RWPE1 (cell line): ENCODE measurements around the gene AUNIP.

Experiments used
- CTCF ChIA-PET: fragments of 350-600 bp; sonication (Branson Sonifier 250); formaldehyde crosslinking; extraction: SDS; loops from one replicate; lab custom pipeline; 2021; lab: Yijun Ruan, JAX
- POLR2A ChIA-PET: fragments of 400-600 bp; formaldehyde crosslinking; extraction: SDS; loops from one replicate; lab custom pipeline; 2020; ENCODE audit warnings: antibody characterized with exemption; ENCODE audit not compliant: low non-redundant PET; lab: Yijun Ruan, JAX
- DNase-seq: peaks from one replicate; pipeline ENCODE4 v3.0.0; 2012; ENCODE audit warnings: low spot score
- H3K27ac ChIP-seq: fragments of 450-650 bp; 2 replicates; pipeline ENCODE4 v1.5.1; 2017
- TF ChIP-seq, protein P1 (sequence below): fragments of 450-650 bp; conservative IDR thresholded peaks from 2 replicates; pipeline ENCODE4 v1.5.1; 2017; ENCODE audit warnings: low read depth, mild to moderate bottlenecking

The AUNIP gene

DNA sequence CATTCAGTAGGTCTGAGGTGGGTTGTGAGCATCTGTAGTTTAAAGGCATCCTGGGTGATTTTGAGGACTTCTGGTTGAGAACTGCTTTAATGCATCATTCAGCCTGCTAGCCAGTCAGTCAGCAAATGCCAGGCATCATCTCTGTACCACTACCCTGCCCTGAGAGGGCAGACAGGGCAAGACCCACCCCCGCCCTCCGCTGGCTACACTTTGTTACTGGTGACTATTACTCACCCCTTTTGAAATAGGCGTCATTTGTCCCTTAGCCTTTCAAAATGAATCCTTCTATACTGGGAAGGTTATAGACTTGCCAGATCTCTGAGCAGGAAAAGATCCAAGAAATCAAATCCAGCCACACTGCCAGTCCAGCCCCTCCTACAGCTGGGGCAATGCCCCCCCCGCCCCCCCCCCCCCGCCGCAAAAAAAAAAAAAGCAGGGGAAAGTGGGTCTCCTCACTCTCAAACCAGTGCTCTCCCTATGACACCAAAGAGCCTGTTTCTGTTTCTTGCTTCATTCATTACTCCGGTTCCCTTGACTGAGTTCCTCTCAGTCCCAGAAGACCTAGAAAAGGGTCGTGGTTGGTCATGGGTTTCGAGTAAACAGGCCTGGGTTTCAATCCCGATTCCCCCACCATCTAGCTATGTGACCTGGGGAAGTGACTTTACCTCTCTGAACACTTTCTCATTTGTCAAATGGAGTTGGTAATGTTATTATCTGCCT lies 54.9 kb downstream of the AUNIP start:
- ChIA-PET CTCF (interaction anchor here (0.6 to 0.9 kb wide), 3 partner anchors 58 to 203 kb away, joined by 3 to 4 read pairs (median 3); no protein-coding TSS in a partner anchor), POLR2A (no interaction called here)
- DNase-seq: peak; percentile 52
- TF ChIP-seq, protein P1, sequence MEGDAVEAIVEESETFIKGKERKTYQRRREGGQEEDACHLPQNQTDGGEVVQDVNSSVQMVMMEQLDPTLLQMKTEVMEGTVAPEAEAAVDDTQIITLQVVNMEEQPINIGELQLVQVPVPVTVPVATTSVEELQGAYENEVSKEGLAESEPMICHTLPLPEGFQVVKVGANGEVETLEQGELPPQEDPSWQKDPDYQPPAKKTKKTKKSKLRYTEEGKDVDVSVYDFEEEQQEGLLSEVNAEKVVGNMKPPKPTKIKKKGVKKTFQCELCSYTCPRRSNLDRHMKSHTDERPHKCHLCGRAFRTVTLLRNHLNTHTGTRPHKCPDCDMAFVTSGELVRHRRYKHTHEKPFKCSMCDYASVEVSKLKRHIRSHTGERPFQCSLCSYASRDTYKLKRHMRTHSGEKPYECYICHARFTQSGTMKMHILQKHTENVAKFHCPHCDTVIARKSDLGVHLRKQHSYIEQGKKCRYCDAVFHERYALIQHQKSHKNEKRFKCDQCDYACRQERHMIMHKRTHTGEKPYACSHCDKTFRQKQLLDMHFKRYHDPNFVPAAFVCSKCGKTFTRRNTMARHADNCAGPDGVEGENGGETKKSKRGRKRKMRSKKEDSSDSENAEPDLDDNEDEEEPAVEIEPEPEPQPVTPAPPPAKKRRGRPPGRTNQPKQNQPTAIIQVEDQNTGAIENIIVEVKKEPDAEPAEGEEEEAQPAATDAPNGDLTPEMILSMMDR: no peak
- no peak overlapping the region for H3K27ac ChIP-seq

DNA sequence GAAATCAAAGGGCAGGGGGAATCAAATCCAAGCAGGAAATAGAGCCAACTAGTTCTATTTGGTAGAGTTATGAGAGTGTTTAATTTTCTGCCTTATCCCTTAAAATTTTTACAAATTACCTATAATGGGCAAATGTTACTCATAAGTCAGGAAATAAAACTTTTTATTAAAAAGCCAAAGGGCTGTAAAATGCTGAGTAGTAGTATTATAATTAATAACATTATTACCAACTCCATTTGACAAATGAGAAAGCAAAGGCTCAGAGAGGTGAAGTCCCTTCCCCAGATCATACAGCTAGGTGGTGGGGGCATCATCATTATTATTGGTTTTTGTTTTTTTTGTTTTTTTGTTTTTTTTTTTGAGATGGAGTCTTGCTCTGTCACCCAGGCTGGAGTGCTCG lies 55.9 kb downstream of the AUNIP start:
- H3K27ac ChIP-seq: no peak overlapping the region
- TF ChIP-seq, protein P1: no peak
- no peak for DNase-seq
- CTCF ChIA-PET: no interaction called here
- POLR2A ChIA-PET: no interaction called here

DNA sequence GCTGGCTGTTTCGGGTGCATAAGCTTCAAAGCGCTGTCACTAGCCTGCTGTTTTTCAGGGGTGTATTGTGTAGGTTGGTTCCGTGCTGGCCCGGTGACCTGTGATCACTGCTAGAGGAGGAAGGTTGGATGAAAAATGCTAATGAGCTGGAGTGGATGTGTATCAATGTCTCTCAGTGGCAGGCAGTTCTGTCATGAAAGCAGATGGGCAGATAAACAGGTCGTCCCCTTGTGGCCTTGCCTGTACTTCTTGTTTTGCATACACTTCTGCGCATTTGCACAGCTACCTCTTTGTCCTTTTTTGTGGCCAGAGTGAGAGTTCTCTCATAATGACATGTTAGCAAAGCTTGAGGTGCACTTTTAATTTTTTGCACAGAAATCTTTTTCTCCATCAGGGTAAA lies 56.3 kb downstream of the AUNIP start:
- H3K27ac ChIP-seq: no peak overlapping the region
- no peak for DNase-seq
- ChIA-PET CTCF (no interaction called here), POLR2A (no interaction called here)
- TF ChIP-seq, protein P1: no peak

DNA sequence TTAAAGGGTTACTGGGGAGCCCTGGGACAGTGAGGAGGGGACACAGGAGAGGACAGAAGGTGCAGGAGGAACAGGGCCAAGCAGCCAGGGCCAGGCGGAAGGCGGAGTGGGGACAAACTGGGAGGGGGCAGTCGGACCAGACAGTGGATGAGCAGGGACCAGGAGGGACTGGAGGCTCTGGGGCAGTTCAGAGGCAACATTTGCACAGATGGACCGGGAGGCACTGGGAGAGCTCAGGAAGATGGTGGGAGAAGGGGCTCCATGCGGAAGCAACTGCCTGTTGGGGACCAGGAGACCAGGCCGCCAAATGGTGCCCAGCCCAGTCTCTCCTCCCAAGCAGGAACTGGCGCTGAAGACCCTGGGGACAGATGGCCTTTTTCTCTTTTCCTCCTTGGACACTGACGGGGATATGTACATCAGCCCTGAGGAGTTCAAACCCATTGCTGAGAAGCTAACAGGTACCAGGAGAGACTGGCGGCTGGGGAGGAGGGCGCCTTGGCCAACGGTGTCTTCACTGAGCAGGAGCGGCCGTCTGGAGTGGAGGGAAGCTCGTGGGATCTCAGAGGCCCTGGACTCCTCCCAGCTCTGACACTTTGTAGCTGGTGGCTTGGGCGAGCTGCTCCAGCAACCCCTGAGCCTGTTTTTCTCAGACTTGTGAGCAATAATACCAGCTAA lies 58.4 kb downstream of the AUNIP start:
- CTCF ChIA-PET: interaction anchor here (1.2 to 1.6 kb wide), 3 partner anchors 8 to 297 kb away, joined by 3 to 4 read pairs (median 3); no protein-coding TSS in a partner anchor
- no peak for DNase-seq
- POLR2A ChIA-PET: interaction anchor here (0.5 to 0.6 kb wide), 2 partner anchors 546 to 630 kb away, joined by 3 to 4 read pairs; no protein-coding TSS in a partner anchor
- H3K27ac ChIP-seq: peak overlapping the region; percentile 56
- TF ChIP-seq, protein P1: no peak

DNA sequence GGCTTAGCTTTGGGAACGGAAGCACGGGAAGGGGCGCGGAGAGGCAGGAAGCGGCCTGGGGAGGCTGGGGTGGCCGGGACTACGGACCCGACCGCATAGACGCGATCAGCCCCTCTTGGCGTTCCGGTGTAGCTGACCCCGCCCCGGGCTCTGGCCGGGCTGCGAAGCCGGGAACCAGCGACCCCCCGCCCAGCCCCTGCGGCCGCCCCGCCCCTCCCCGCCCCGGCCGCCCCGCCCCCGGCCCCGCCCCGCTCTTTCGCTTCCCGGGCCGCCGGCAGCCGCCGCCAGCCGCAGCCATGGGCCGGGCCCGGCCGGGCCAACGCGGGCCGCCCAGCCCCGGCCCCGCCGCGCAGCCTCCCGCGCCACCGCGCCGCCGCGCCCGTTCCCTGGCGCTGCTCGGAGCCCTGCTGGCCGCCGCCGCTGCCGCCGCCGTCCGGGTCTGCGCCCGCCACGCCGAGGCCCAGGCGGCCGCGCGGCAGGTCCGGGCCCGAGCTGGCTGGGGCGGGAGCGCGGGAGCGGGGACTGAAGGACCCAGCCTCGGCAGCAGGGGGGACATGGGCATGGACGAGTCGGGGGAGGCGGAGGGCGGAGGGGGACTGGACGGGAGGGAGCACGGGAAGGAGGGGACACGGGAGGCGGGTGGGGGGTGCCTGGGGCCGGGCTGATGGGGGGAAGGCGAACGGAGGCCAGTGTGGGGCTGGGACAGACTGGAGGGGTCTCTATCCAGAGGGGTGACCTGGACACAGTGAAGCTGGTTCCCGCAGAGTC lies 59.1 kb downstream of the AUNIP start, which contains the start of gene SELENON:
Gene SELENON (plus strand): TSS at position 259 of the 768 bp plus-strand sequence. CDS start 38 bp downstream, at position 297.
- peak within 1 kb of the TSS; percentile 56 for H3K27ac ChIP-seq
- POLR2A ChIA-PET: interaction anchor here (0.5 kb wide), 1 partner anchor 545 kb away, joined by 3 read pairs; no protein-coding TSS in a partner anchor
- DNase-seq: peak; percentile 45
- CTCF ChIA-PET: interaction anchor here (1.0 to 1.4 kb wide), 3 partner anchors 8 to 191 kb away, joined by 3 to 4 read pairs (median 3); no protein-coding TSS in a partner anchor
- TF ChIP-seq, protein P1: no peak
